ENCODE measurements around the gene CARNS1. TPM values are rescaled to one million over a fixed set of nuclear protein-coding genes. Genes with fewer than 3 reads are reported as not detected.

CARNS1 gene
- total RNA-seq, 1 donor from 2014 or later = 2.7 TPM

GRCh38 chr11:67468759-67469507, 53.5 kb downstream of the CARNS1 start, which contains the start of gene TMEM134:
Gene TMEM134 (minus strand): TSS chr11:67469251. CDS start chr11:67469192, 59 bp downstream.
- no peaks in the 10 kb centered on the region for H3K36me3 ChIP-seq
- peak within 1 kb of the TSS; percentile 97 for H3K4me3 ChIP-seq
- H3K27ac ChIP-seq = peak within 1 kb of the TSS; percentile 93
- ATAC-seq (peak; percentile 92), DNase-seq (peak; percentile 97)
- intact Hi-C loops (cut with DNase I) = no loop called here
- H3K4me1 ChIP-seq = peaks cover 22% of the 10 kb centered on the region
- no peaks in the 10 kb centered on the region for H3K9me3 ChIP-seq
- TF ChIP-seq, protein P1, sequence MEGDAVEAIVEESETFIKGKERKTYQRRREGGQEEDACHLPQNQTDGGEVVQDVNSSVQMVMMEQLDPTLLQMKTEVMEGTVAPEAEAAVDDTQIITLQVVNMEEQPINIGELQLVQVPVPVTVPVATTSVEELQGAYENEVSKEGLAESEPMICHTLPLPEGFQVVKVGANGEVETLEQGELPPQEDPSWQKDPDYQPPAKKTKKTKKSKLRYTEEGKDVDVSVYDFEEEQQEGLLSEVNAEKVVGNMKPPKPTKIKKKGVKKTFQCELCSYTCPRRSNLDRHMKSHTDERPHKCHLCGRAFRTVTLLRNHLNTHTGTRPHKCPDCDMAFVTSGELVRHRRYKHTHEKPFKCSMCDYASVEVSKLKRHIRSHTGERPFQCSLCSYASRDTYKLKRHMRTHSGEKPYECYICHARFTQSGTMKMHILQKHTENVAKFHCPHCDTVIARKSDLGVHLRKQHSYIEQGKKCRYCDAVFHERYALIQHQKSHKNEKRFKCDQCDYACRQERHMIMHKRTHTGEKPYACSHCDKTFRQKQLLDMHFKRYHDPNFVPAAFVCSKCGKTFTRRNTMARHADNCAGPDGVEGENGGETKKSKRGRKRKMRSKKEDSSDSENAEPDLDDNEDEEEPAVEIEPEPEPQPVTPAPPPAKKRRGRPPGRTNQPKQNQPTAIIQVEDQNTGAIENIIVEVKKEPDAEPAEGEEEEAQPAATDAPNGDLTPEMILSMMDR (IDR thresholded peaks at IDR 0.05) = peak; percentile 46
- H3K27me3 ChIP-seq = no peaks in the 10 kb centered on the region

DNA sequence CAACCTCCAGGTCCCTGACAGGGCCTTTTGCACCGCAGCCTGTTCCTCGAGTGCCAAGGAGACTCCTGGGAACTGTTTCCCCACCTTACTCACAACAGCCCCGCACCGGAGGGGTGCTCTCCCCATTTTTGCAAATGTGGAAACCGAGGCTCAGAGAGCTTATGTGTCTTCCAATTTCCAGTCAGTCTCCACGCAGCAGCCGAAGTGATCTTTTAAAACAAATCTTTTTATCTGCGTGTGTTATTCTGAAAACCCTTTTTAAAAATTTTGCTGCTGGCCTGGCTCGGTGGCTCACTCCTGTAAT, 54.0 kb downstream of the CARNS1 start:
- Histone ChIP-seq H3K27me3 (no peaks in the 10 kb centered on the region), H3K4me1 (peaks cover 18% of the 10 kb centered on the region), H3K27ac (peak overlapping the region; percentile 93), H3K36me3 (no peaks in the 10 kb centered on the region), H3K9me3 (no peaks in the 10 kb centered on the region), H3K4me3 (peak overlapping the region; percentile 97)
- ATAC-seq = no peak
- DNase-seq = no peak
- intact Hi-C loops (cut with DNase I) = no loop called here
- TF ChIP-seq, protein P1 (IDR thresholded peaks at IDR 0.05) = no peak

DNA sequence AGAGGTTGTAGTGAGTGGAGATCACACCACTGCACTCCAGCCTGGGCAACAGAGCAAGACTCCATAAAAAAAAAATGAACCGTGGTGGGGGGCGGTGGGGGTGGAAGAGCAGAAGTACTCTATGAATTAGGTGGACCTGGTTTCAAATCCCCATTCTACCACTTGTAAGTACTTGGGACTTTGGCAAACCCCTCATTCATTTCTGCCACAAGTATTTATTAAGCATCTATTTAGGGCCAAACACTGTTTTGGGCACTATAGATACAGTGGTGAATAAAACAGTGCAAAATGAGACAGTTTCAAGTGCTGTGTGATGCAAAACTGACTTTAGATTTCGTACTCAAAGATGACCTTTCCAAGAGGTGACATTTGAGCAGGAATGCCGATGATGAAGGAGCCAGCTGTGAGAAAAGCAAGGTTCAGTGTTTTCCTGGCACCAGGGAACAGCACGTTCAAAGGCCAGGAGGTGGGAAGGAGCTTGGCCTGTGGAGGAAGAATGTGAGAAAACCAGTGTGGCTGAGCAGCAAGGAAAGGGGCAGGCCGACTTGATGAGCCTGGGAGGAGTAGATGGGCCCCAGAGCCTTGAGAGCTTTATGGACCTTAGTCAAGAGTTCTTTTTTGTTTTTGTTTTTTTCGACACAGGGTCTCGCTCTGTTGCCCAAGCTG, 55.0 kb downstream of the CARNS1 start:
- Histone ChIP-seq H3K36me3 (no peaks in the 10 kb centered on the region), H3K27ac (no peak overlapping the region), H3K9me3 (no peaks in the 10 kb centered on the region), H3K4me1 (peaks cover 18% of the 10 kb centered on the region), H3K4me3 (no peak overlapping the region), H3K27me3 (no peaks in the 10 kb centered on the region)
- ATAC-seq (no peak), DNase-seq (no peak)
- intact Hi-C loops (cut with DNase I) = no loop called here
- TF ChIP-seq, protein P1 (IDR thresholded peaks at IDR 0.05) = no peak

- Histone ChIP-seq H3K27ac (no peak overlapping the region), H3K27me3 (no peaks in the 10 kb centered on the region), H3K9me3 (no peaks in the 10 kb centered on the region), H3K4me1 (peaks cover 8% of the 10 kb centered on the region), H3K36me3 (no peaks in the 10 kb centered on the region), H3K4me3 (no peak overlapping the region)
- intact Hi-C loops (cut with DNase I) = no loop called here
- TF ChIP-seq, protein P1 (IDR thresholded peaks at IDR 0.05) = no peak
- DNase-seq = no peak
- ATAC-seq = no peak
These were observed 57.4 kb downstream of the CARNS1 start for GRCh38 chr11:67472882-67473281.

Other genes with a start within 250 kb of the CARNS1 start
- 98.4 TPM for gene GRK2, start 149.2 kb upstream of the CARNS1 start, total RNA-seq
- gene ANKRD13D, start 126.4 kb upstream of the CARNS1 start, total RNA-seq = 59.4 TPM
- gene SSH3, start 112.1 kb upstream of the CARNS1 start, total RNA-seq = 36.4 TPM
- 69.3 TPM for gene POLD4, start 62.1 kb upstream of the CARNS1 start, total RNA-seq
- gene CLCF1, start 42.1 kb upstream of the CARNS1 start, total RNA-seq = 4.0 TPM
- gene RAD9A, start 23.7 kb upstream of the CARNS1 start, total RNA-seq = 20.7 TPM
- gene PPP1CA, start 13.8 kb upstream of the CARNS1 start, total RNA-seq = 134 TPM
- gene TBC1D10C, start 11.6 kb upstream of the CARNS1 start, total RNA-seq = 26.8 TPM
- 40.0 TPM for gene RPS6KB2, start 12.8 kb downstream of the CARNS1 start, total RNA-seq
- 17.7 TPM for gene PTPRCAP, start 22.0 kb downstream of the CARNS1 start, total RNA-seq
- 132 TPM for gene CORO1B, start 27.8 kb downstream of the CARNS1 start, total RNA-seq
- gene GPR152, start 37.1 kb downstream of the CARNS1 start, total RNA-seq = not detected
- gene CABP4, start 39.7 kb downstream of the CARNS1 start, total RNA-seq = 3.2 TPM
- 46.9 TPM for gene TMEM134, start 53.6 kb downstream of the CARNS1 start, total RNA-seq
- 87.0 TPM for gene AIP, start 67.3 kb downstream of the CARNS1 start, total RNA-seq
- gene PITPNM1, start 89.7 kb downstream of the CARNS1 start, total RNA-seq = 38.2 TPM
- gene CDK2AP2, start 92.5 kb downstream of the CARNS1 start, total RNA-seq = 84.2 TPM
- gene CABP2, start 107.8 kb downstream of the CARNS1 start, total RNA-seq = not detected
- 751 TPM for gene GSTP1, start 168.1 kb downstream of the CARNS1 start, total RNA-seq
- gene NDUFV1, start 191.3 kb downstream of the CARNS1 start, total RNA-seq = 141 TPM
- 12.2 TPM for gene NUDT8, start 214.3 kb downstream of the CARNS1 start, total RNA-seq
- gene TBX10, start 224.1 kb downstream of the CARNS1 start, total RNA-seq = not detected
- gene ACY3, start 235.1 kb downstream of the CARNS1 start, total RNA-seq = 0.32 TPM